GM19438 (cell line): ENCODE data around the gene PTPRD.

Experiments used
- ATAC-seq: cut with Tn5 transposase; IDR thresholded peaks from one replicate; pipeline ENCODE4 v1.9.1; 2021; ENCODE audit warnings: low read depth; ENCODE audit not compliant: unreplicated experiment

The PTPRD gene

GRCh38 chr9:10062629-10063395 is 550.0 kb downstream of the PTPRD start:
- no peak for ATAC-seq

- no peak for ATAC-seq
Measured at GRCh38 chr9:10059044-10059443, 553.8 kb downstream of the PTPRD start.

- no peak for ATAC-seq
Measured at GRCh38 chr9:10055886-10056395, 556.9 kb downstream of the PTPRD start.

- ATAC-seq = no peak
Measured at GRCh38 chr9:10054456-10054855, 558.3 kb downstream of the PTPRD start.

- no peak for ATAC-seq
Measured at GRCh38 chr9:10052916-10053315, 559.9 kb downstream of the PTPRD start.

- no peak for ATAC-seq
Measured at GRCh38 chr9:10052181-10052580, 560.6 kb downstream of the PTPRD start.

- ATAC-seq = no peak
Measured at GRCh38 chr9:10050016-10050415, 562.8 kb downstream of the PTPRD start.

- ATAC-seq = no peak
Measured at GRCh38 chr9:10048994-10049393, 563.8 kb downstream of the PTPRD start.

GRCh38 chr9:10045598-10045997 is 567.2 kb downstream of the PTPRD start:
- no peak for ATAC-seq

GRCh38 chr9:10041726-10042229 is 571.0 kb downstream of the PTPRD start:
- ATAC-seq = no peak

GRCh38 chr9:10036095-10036494 is 576.7 kb downstream of the PTPRD start:
- ATAC-seq = no peak

- ATAC-seq = no peak
Measured at GRCh38 chr9:10032166-10032565, 580.6 kb downstream of the PTPRD start.

- no peak for ATAC-seq
Measured at GRCh38 chr9:10026443-10026984, 586.3 kb downstream of the PTPRD start.

GRCh38 chr9:10015755-10016154 is 597.0 kb downstream of the PTPRD start:
- ATAC-seq = no peak

GRCh38 chr9:10014889-10015288 is 597.9 kb downstream of the PTPRD start:
- no peak for ATAC-seq

GRCh38 chr9:10009401-10009800 is 603.4 kb downstream of the PTPRD start:
- no peak for ATAC-seq

- ATAC-seq = no peak
Measured at GRCh38 chr9:10008101-10008799, 604.6 kb downstream of the PTPRD start.

GRCh38 chr9:10007356-10007755 is 605.4 kb downstream of the PTPRD start:
- no peak for ATAC-seq

- ATAC-seq = no peak
Measured at GRCh38 chr9:10005206-10005605, 607.6 kb downstream of the PTPRD start.

GRCh38 chr9:10003047-10003446 is 609.8 kb downstream of the PTPRD start:
- no peak for ATAC-seq

- no peak for ATAC-seq
Measured at GRCh38 chr9:10000669-10001068, 612.1 kb downstream of the PTPRD start.
